ENCODE measurements around the gene OCA2. TPM values are rescaled to one million over a fixed set of nuclear protein-coding genes. Genes with fewer than 3 reads are reported as not detected.
A peak's percentile ranks its signal among the peaks of the same experiment; 100 is the strongest.

OCA2 gene
- total RNA-seq, 4 donors from 2014 or later = 0.17 to 1.2 (median 0.24) TPM

DNA sequence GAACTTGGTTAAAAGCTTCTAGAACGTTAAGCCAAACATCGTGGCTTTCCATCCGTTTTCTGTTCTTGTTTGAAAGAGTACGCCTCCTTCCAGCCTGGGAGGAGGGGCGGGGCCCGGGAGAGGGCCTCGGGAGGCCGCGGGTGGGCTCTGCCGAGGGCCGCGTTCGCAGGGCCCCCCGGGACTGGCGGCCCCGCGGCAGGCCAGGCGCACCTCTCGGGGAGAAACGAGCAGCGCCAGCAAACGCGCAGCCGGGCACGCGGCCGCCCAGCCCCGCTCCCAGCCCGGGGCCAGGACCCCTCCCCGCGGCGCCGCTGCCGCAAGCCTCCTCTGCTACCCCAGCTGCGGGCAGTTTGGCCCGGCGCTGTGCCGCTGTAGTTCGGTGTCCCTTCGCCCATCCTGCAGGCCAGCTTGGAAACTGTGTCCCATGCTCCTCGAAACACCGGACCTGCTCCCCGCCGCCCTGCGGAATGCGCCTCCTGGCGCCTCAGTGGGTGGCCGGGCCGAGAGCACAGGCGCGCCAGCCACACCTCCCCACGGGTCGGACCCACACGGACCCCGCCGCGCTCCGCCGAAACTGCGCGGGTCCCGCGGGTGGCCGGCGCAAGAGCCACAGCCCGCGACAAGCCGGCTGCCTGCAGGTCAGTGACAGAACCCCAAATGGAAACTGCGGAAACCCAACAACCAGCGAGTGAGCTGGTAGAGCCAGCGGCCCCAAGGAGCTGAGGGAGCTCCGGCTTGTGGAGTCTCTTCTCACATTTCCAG, 2.3 kb downstream of the OCA2 start:
- no peak for DNase-seq (ENCODE audit: extremely low spot score)
- WGBS = 10% methylated on average over 8 of the region's 72 CpGs
- Histone ChIP-seq H3K9me3 (peaks cover 0 to 4% (median 1%) of the 10 kb centered on the region in 4 donors), H3K4me3 (peak overlapping the region; percentile 55 to 60 (median 56)), H3K27me3 (peaks cover 7 to 82% (median 33%) of the 10 kb centered on the region in 4 donors), H3K36me3 (no peaks in the 10 kb centered on the region), H3K27ac (replicated peaks in 1 of 4) (peak overlapping the region; percentile 54 to 76 (median 69)), H3K4me1 (peaks cover 26 to 51% (median 46%) of the 10 kb centered on the region in 4 donors)
- intact Hi-C loops (cut with DNase I) = no loop called here
- TF ChIP-seq POLR2A (IDR thresholded peaks at IDR 0.05; ENCODE audit: low read depth) (no peak), EP300 (IDR thresholded peaks at IDR 0.05) (no peak), POLR2AphosphoS5 (IDR thresholded peaks at IDR 0.05) (no peak)
- TF ChIP-seq, protein P1, sequence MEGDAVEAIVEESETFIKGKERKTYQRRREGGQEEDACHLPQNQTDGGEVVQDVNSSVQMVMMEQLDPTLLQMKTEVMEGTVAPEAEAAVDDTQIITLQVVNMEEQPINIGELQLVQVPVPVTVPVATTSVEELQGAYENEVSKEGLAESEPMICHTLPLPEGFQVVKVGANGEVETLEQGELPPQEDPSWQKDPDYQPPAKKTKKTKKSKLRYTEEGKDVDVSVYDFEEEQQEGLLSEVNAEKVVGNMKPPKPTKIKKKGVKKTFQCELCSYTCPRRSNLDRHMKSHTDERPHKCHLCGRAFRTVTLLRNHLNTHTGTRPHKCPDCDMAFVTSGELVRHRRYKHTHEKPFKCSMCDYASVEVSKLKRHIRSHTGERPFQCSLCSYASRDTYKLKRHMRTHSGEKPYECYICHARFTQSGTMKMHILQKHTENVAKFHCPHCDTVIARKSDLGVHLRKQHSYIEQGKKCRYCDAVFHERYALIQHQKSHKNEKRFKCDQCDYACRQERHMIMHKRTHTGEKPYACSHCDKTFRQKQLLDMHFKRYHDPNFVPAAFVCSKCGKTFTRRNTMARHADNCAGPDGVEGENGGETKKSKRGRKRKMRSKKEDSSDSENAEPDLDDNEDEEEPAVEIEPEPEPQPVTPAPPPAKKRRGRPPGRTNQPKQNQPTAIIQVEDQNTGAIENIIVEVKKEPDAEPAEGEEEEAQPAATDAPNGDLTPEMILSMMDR (IDR thresholded peaks at IDR 0.05) = no peak

DNA sequence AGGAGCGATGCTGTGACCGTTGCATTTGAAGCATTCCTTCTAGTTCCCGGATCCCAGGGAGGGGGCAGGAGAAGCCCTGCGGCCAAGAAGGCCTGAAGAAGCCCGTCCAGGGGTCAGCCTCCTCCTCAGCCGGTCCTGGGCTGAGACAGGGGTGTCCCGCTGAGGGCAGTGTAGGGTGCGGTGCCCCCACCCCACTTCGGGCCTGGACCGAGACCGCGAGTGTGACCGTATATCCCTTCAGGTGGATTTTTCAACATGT, 2.8 kb downstream of the OCA2 start:
- intact Hi-C loops (cut with DNase I) = no loop called here
- H3K4me3 ChIP-seq = peak overlapping the region; percentile 55 to 60 (median 56)
- H3K36me3 ChIP-seq = no peaks in the 10 kb centered on the region
- 1% methylated on average over 13 of the region's 13 CpGs for WGBS
- DNase-seq (ENCODE audit: extremely low spot score) = no peak
- H3K9me3 ChIP-seq = peaks cover 0 to 9% (median 6%) of the 10 kb centered on the region in 4 donors
- TF ChIP-seq POLR2A (IDR thresholded peaks at IDR 0.05; ENCODE audit: low read depth) = no peak
- TF ChIP-seq, protein P1 (IDR thresholded peaks at IDR 0.05) = no peak
- no peak for TF ChIP-seq POLR2AphosphoS5 (IDR thresholded peaks at IDR 0.05)
- peaks cover 26 to 51% (median 46%) of the 10 kb centered on the region in 4 donors for H3K4me1 ChIP-seq
- H3K27ac ChIP-seq (replicated peaks in 1 of 4) = peak overlapping the region; percentile 54 to 76 (median 69)
- H3K27me3 ChIP-seq = peaks cover 7 to 79% (median 33%) of the 10 kb centered on the region in 4 donors

DNA sequence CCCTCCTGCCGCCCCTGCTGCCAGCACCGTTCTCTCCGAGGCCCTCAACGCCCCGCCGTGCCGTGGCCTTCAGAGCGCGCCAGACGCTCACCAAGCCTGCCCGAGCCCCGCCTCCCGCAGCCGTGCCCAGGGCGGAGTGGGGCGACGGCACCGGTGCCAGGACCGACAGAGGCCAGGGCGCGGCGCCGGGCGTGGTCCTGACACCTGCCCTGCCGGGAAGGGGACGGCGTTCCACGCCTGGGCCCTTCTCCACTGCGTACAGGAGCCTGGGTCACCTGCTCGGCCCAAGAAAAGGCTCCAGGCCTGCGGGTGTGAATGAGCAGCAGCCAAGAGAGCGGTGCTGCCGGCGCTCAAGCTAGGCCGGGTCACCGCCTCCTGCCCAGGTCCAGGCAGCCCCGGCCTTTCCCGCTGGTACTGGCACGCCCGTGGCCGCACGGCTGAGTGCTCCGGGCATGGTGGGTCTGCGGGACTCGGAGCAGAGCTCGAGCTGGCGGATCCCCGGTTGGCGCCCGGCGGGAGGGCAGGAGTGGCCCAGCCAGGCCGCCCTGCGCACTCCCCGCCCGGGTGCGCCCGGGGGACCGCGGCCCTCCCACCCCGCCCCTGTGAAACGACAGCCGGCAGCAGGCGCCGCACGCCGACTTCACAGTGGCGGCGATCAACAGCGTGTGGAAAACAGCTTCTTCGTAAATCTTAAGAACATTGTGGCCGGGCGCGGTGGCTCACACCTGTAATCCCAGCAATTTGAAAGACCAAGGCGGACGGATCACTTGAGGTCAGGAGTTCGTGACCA, 4.2 kb downstream of the OCA2 start:
- H3K4me1 ChIP-seq = peaks cover 26 to 51% (median 46%) of the 10 kb centered on the region in 4 donors

DNA sequence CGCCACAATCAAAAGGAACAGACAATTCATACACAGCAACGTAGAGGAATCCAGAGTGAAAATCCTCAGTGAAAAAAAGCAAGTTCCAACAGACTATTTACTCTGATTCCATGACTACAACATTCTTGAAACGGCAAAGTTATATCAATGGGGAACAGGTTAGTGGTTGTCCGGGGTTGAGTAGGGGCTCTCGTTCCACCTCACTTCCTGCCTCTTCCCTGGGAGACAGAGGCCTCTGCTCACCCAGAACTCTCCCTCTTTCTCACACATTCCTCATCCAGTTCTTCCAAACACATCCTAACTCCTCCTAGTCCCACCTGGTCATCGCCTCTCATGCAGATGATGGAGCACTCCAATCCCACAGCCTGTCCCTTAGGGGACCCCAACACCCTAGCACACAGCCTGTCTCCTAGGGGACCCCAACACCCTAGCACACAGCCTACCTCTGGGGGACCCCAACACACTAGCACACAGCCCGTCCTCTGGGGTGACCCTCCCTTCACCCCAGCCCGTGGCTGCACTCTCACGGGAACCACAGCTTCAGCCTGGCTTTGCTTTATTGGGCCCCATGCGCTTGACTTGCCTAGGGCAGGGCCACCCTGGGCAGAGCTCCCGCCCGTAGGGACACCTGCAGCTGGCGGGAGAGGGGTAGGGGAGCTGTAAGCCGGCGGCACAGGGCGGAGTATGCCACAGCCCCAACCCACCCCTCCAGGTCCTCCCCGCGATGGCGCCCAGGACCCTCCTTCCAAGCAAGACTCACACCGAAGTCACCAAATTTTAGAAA, 5.2 kb downstream of the OCA2 start:
- Histone ChIP-seq H3K4me1 (peaks cover 26 to 42% (median 39%) of the 10 kb centered on the region in 4 donors), H3K27ac (replicated peaks in 1 of 4) (no peak overlapping the region), H3K4me3 (peak overlapping the region in 2 of 4 donors; percentile 55 to 60), H3K36me3 (no peaks in the 10 kb centered on the region), H3K9me3 (peaks cover 0 to 17% (median 10%) of the 10 kb centered on the region in 4 donors), H3K27me3 (peaks cover 7 to 55% (median 27%) of the 10 kb centered on the region in 4 donors)
- no peak for DNase-seq (ENCODE audit: extremely low spot score)
- WGBS = 77% methylated on average over 16 of the region's 20 CpGs
- intact Hi-C loops (cut with DNase I) = no loop called here
- no peak for TF ChIP-seq EP300 (IDR thresholded peaks at IDR 0.05)
- TF ChIP-seq POLR2AphosphoS5 (IDR thresholded peaks at IDR 0.05) = no peak
- no peak for TF ChIP-seq POLR2A (IDR thresholded peaks at IDR 0.05; ENCODE audit: low read depth)
- TF ChIP-seq, protein P1 (IDR thresholded peaks at IDR 0.05) = no peak

More for the DNA sequence above, 4.2 kb downstream of the OCA2 start:
- Histone ChIP-seq H3K27ac (replicated peaks in 1 of 4) (peak overlapping the region in 3 of 4 donors; percentile 65 to 76 (median 73)), H3K4me3 (peak overlapping the region; percentile 55 to 60 (median 56)), H3K9me3 (peaks cover 0 to 17% (median 10%) of the 10 kb centered on the region in 4 donors), H3K36me3 (no peaks in the 10 kb centered on the region), H3K27me3 (peaks cover 7 to 65% (median 33%) of the 10 kb centered on the region in 4 donors)
- intact Hi-C loops (cut with DNase I) = no loop called here
- WGBS = 24% methylated on average over 31 of the region's 76 CpGs
- DNase-seq (ENCODE audit: extremely low spot score) = no peak
- TF ChIP-seq POLR2A (IDR thresholded peaks at IDR 0.05; ENCODE audit: low read depth) (no peak), EP300 (IDR thresholded peaks at IDR 0.05) (no peak), POLR2AphosphoS5 (IDR thresholded peaks at IDR 0.05) (no peak)
- TF ChIP-seq, protein P1 (IDR thresholded peaks at IDR 0.05) = no peak
